ENCODE data around the gene CENPH. TPM values are rescaled to one million over a fixed set of nuclear protein-coding genes. Genes with fewer than 3 reads are reported as not detected.
"Not testable (repeated sequence)": the region's sequence is repeated elsewhere in the genome, so short reads cannot be mapped to it uniquely, and the experiment has no call there.

The CENPH gene
- total and polyA plus RNA-seq, 2 experiments from 2014 or later, result 11.0 to 14.7 TPM

GRCh38 chr5:69234457-69235268 is 45.3 kb downstream of the CENPH start, which contains the start of gene CDK7:
Gene CDK7 (plus strand): TSS chr5:69234886. CDS start chr5:69234976, 90 bp downstream.
- Histone ChIP-seq H3K27ac (peak within 1 kb of the TSS; percentile 72), H3K9me2 (ENCODE audit: insufficient read depth) (no peaks in the 10 kb centered on the region), H4K20me1 (ENCODE audit: insufficient read depth) (no peaks in the 10 kb centered on the region), H3K4me1 (ENCODE audit: insufficient read depth) (peaks cover 34% of the 10 kb centered on the region), H3K79me2 (ENCODE audit: insufficient read depth) (peaks cover 41% of the 10 kb centered on the region), H3K9me3 (ENCODE audit: low read depth) (no peaks in the 10 kb centered on the region), H3K4me3 (peak within 1 kb of the TSS; percentile 95), H3F3A (ENCODE audit: insufficient read depth) (peaks cover 35% of the 10 kb centered on the region), H2AFZ (peak within 1 kb of the TSS; percentile 99), H3K4me2 (ENCODE audit: unreplicated experiment) (peak within 1 kb of the TSS; percentile 96), H3K27me3 (replicated peaks; ENCODE audit: insufficient read depth) (no peaks in the 10 kb centered on the region), H3K9ac (peak within 1 kb of the TSS; percentile 93), H3K36me3 (ENCODE audit: low read depth) (peaks cover 10% of the 10 kb centered on the region; the same call in 1 of the 2 replicates)
- TF ChIP-seq EZH2 (IDR thresholded peaks at IDR 0.05; ENCODE audit: insufficient read depth, poor library complexity, severe bottlenecking), result no peak
- TF ChIP-seq EZH2phosphoT487 (IDR thresholded peaks at IDR 0.05; ENCODE audit: insufficient read depth, low read depth), result no peak
- peak; percentile 98 for DNase-seq
- 0 to 1% methylated on average over 48 to 49 of the region's 49 CpGs for WGBS, 2 experiments (ENCODE audit: low coverage in 1 of 2, low lambda C conversion rate in 2 of 2, missing lambda C conversion rate in 2 of 2)
- in situ Hi-C loops (cut with MboI), result no loop called here

GRCh38 chr5:69236733-69237132 is 47.4 kb downstream of the CENPH start:
- H3K4me3 ChIP-seq; H3K27ac ChIP-seq; in situ Hi-C loops (cut with MboI); H3K9me3 ChIP-seq (ENCODE audit: low read depth); DNase-seq; H2AFZ ChIP-seq; H3K27me3 ChIP-seq (replicated peaks; ENCODE audit: insufficient read depth); H4K20me1 ChIP-seq (ENCODE audit: insufficient read depth); H3K4me2 ChIP-seq (ENCODE audit: unreplicated experiment); H3K9ac ChIP-seq; H3K9me2 ChIP-seq (ENCODE audit: insufficient read depth): not testable (repeated sequence)
- Histone ChIP-seq H3K4me1 (ENCODE audit: insufficient read depth) (peaks cover 37% of the 10 kb centered on the region), H3F3A (ENCODE audit: insufficient read depth) (peaks cover 41% of the 10 kb centered on the region), H3K79me2 (ENCODE audit: insufficient read depth) (peaks cover 62% of the 10 kb centered on the region), H3K36me3 (ENCODE audit: low read depth) (peaks cover 11% of the 10 kb centered on the region; the same call in 1 of the 2 replicates)
- 97% methylated on average over 8 to 9 of the region's 9 CpGs for WGBS, 2 experiments (ENCODE audit: low coverage in 1 of 2, low lambda C conversion rate in 2 of 2, missing lambda C conversion rate in 2 of 2)

GRCh38 chr5:69237877-69238276 is 48.5 kb downstream of the CENPH start:
- Histone ChIP-seq H3K27me3 (replicated peaks; ENCODE audit: insufficient read depth) (no peaks in the 10 kb centered on the region), H3K9me2 (ENCODE audit: insufficient read depth) (no peaks in the 10 kb centered on the region), H3K4me2 (ENCODE audit: unreplicated experiment) (peak overlapping the region; percentile 43), H3K9me3 (ENCODE audit: low read depth) (no peaks in the 10 kb centered on the region), H3K79me2 (ENCODE audit: insufficient read depth) (peaks cover 74% of the 10 kb centered on the region), H2AFZ (no peak overlapping the region), H3K27ac (peak overlapping the region; percentile 83), H4K20me1 (ENCODE audit: insufficient read depth) (no peaks in the 10 kb centered on the region), H3K4me1 (ENCODE audit: insufficient read depth) (peaks cover 37% of the 10 kb centered on the region), H3K9ac (no peak overlapping the region), H3K36me3 (ENCODE audit: low read depth) (peaks cover 11% of the 10 kb centered on the region; the same call in 1 of the 2 replicates), H3F3A (ENCODE audit: insufficient read depth) (peaks cover 43% of the 10 kb centered on the region), H3K4me3 (0 out of 2 replicates have a peak overlapping the region, but pooled peaks have one; percentile 17)
- DNase-seq, result no peak
- WGBS, 2 experiments (ENCODE audit: low coverage in 1 of 2, low lambda C conversion rate in 2 of 2, missing lambda C conversion rate in 2 of 2), result 90% methylated on average over 3 of the region's 3 CpGs
- no peak for TF ChIP-seq EZH2 (IDR thresholded peaks at IDR 0.05; ENCODE audit: insufficient read depth, poor library complexity, severe bottlenecking)
- TF ChIP-seq EZH2phosphoT487 (IDR thresholded peaks at IDR 0.05; ENCODE audit: insufficient read depth, low read depth), result no peak
- in situ Hi-C loops (cut with MboI), result no loop called here

- Histone ChIP-seq H3K9me2 (ENCODE audit: insufficient read depth) (no peaks in the 10 kb centered on the region), H3F3A (ENCODE audit: insufficient read depth) (peaks cover 47% of the 10 kb centered on the region), H3K9ac (peak overlapping the region; percentile 6), H3K27ac (peak overlapping the region; percentile 83), H3K4me3 (peak overlapping the region; percentile 17), H3K79me2 (ENCODE audit: insufficient read depth) (peaks cover 83% of the 10 kb centered on the region), H3K36me3 (ENCODE audit: low read depth) (peaks cover 11% of the 10 kb centered on the region; the same call in 1 of the 2 replicates), H3K4me1 (ENCODE audit: insufficient read depth) (peaks cover 37% of the 10 kb centered on the region), H3K27me3 (replicated peaks; ENCODE audit: insufficient read depth) (no peaks in the 10 kb centered on the region), H4K20me1 (ENCODE audit: insufficient read depth) (no peaks in the 10 kb centered on the region), H2AFZ (no peak overlapping the region), H3K4me2 (ENCODE audit: unreplicated experiment) (peak overlapping the region; percentile 43), H3K9me3 (ENCODE audit: low read depth) (no peaks in the 10 kb centered on the region)
- no peak for TF ChIP-seq EZH2 (IDR thresholded peaks at IDR 0.05; ENCODE audit: insufficient read depth, poor library complexity, severe bottlenecking)
- TF ChIP-seq EZH2phosphoT487 (IDR thresholded peaks at IDR 0.05; ENCODE audit: insufficient read depth, low read depth), result no peak
- 15 to 21% methylated on average over 6 of the region's 6 CpGs for WGBS, 2 experiments (ENCODE audit: low coverage in 1 of 2, low lambda C conversion rate in 2 of 2, missing lambda C conversion rate in 2 of 2)
- peak; percentile 87 for DNase-seq
- in situ Hi-C loops (cut with MboI), result no loop called here
Measured at GRCh38 chr5:69238760-69239251, 49.4 kb downstream of the CENPH start.
